CD4-positive, alpha-beta T cell treated with Interleukin-12 subunit alpha and Interleukin-12 subunit beta, for 1 hour (primary cell): ENCODE data around the gene CSMD2.

Experiments
- DNase-seq: peaks from one replicate; pipeline ENCODE4 v3.0.0-alpha.2; 2020

Gene CSMD2

DNA sequence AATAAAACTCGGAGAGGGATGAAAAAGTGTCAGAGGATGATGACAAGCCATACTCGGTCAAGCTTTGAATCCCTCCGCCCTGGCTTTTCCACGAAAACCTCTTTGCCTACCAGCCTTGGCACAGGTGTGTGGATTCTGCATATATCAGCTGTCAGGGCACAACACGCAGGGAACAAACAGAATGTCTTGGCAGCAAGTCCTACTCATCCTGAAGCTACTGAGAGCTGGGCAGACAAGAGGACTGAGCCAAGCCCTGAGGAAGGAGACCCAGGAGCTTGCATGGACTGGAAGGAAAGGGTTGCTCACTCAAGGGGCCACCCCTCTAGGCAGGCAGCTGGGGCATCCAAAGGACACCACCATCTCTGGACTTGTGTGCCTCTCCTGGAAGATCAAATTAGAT is 168.7 kb downstream of the CSMD2 start:
- DNase-seq = no peak

DNA sequence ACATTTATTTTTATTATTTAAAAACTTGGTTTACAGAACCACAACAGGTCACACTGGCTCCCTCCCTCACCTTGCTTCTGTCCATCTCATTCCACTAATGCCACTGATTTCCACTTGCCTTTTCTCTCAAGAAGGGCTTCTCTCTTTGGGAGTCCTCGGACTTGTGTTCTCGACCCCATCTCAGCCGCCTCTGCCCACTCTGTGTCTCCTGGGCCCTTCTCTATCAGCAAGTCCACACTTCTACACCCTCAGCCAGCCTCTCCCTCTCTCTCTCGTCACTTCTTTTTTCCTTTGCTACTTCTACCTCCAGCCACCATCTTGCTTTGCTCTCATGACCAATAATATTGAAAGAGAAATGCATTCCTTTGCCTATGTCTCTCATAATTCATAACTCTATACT is 171.7 kb downstream of the CSMD2 start:
- no peak for DNase-seq

DNA sequence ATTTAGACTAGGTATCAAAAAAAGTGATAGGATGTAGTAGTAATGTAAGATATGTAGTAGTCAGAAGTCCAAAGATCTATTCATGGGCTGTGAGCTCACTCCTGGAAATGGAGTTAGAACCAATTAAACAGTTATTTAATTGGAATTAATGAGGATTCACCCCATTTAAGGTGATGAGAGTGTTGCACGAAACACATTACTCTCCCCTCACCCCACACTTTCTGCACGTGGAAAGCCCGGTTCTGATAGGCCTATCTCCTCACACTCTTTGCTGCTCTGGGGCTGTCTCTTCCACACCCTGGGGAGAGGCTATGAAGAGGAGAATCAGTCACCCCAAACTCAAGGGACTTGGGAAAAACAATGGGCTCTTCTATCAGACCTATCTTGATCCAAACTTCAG is 174.7 kb downstream of the CSMD2 start:
- no peak for DNase-seq

DNA sequence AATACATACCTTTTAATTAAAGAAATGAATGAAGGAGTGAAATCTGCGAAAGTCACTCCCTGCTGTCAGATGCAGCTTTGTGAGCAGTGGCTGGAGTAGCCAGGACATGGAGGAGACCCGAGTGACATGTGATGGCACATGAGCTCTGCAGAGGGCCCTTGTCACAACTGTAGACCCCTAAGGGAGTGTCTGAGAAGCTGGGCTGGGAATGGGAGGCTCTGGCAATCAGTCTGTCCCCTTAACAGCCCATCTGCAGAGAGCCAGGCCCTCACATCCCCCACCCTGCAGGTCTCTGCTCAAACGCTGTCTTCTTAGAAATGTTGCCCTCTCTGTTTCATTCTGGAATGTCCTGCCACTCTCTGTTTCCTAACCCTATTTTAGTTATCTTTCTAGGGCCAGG is 176.9 kb downstream of the CSMD2 start:
- DNase-seq = no peak

DNA sequence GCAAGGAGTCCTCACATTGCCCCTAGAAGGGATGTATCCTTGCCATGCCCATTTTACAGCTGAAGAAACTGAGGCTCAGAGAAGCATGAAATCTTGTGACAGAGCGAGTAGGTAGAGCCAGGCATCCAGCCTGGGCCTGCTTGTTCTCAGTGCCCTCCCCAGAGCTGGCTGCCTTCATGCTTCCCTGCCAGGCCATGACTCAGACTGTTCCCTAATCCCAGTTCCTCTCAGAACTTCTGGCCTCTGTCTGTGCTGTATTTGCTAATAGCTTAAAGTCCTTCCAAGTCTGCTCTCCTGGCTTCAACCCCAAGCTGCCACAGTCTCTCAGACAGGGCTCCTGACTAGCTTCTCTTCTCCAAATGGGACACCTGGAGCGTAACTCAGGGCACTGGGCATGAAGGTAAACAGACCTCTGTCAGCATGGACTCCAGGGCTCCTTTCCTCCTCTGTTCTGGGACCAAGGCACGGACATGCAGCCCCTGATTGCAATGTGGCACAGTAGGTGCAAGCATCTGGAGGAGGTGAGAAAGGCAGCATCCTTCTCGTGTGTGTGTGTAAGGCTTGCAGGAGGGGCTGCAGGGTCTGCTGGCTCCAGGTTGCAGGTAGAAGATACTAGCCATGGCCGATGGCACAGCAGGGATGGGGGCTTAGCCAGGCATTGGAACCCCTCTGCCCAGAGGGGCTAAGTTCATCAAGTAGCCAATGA is 178.5 kb downstream of the CSMD2 start:
- DNase-seq = no peak

DNA sequence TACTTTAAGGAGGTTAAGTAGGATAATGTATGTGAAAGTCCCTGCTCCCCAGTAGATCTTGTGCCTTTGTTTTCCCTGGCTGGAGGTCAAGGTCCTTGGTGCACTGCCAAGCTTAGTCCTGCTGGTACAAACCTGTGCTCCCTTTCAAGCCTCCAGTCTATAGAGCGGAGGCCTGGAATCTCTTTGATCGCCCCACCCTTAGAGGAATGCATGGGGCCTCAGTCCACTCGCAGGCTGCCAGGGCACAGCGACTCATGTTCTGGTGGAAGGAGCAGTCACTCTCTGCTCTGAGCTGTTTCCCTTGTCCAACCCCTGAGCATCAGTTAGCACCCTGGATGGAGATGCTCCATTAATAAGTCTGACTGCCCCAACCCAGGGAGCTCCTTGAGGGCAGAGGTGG is 179.4 kb downstream of the CSMD2 start:
- no peak for DNase-seq

DNA sequence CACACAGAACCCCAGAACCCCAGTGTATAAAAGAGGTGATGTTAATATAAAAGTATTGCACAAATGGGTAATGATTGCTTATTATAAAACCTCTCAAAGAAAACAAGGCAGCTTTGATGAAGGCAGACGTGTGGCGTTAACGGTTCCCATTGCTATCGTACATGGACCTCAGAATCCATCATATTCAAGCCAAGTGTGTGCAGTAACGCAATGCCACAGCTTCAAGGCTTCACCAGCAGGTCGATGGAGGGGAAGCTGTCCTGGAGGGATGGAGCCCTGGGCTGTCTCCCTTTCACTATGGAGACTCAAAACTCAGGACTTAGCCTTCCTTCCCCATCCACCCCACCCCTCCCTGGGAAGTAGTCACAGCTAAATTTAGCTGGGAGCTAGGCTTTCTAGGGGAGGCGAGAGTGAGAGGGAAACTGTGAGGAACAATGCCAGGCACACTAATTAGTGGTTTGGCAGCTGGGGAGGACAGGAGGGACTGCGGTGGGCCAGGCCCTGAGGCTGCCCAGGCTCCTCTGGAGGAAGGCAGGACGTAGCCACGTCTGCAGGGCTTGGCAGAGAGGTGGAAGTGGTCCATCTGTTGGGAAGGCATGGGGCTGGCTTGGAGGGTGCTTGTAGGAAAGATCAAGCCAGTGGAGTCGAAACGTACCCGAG is 180.0 kb downstream of the CSMD2 start:
- no peak for DNase-seq

DNA sequence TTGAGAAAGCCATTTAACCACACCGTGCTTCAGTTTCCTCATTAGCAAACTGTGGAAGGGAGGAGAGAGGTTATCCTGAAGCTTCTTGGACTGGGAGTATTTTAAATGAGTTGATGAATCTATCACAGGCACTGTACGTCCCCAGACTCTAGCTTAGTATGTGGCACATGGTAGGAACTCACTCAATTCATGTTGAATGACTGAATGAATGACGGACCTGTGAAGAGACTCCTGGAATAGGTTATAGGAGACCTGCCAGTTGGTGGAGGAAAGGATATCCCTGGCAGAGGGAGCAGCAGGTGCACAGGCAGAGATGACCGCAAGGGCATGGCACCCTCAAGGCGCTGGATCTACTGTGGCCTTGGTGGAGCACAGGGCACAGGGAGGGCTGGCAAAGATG is 182.6 kb downstream of the CSMD2 start:
- DNase-seq = no peak

DNA sequence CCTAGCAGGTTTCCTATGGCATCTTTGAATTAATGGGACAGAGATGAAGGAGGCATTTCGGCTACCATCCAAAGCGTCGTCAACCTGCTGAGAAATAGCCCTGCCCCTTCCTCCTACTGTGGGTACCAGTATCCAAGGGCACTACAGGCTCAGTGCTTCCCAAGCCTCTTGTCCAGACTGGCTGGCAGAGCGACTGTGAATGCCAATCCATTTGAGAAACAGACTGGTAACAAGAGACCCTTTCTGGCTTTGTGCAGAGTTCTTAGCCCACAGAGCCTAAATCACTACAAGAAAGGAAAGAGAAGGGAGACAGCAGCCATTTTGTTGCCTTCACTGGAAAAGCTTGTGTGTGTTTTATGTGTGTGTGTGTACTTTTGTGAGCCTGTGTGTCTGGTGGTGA is 185.7 kb downstream of the CSMD2 start:
- no peak for DNase-seq

DNA sequence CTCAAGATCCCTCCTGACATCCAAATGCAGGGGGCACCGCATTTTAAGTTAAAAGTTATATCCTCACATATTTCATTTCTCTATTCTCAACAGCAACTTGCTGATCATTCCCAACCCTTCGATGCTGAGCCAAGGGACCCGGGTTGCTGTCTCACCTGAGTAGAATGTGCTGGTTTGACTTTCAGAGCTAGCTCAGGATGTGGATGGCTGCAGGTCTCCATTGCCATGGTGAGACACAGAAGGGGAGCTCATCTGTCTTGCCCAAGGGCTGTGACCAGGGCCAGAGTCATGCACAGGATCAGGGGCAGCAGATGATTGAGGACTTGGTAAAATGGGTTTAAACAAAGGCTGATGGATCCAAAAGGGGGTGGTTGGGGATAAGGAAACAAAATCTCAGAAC is 189.1 kb downstream of the CSMD2 start:
- DNase-seq = no peak

DNA sequence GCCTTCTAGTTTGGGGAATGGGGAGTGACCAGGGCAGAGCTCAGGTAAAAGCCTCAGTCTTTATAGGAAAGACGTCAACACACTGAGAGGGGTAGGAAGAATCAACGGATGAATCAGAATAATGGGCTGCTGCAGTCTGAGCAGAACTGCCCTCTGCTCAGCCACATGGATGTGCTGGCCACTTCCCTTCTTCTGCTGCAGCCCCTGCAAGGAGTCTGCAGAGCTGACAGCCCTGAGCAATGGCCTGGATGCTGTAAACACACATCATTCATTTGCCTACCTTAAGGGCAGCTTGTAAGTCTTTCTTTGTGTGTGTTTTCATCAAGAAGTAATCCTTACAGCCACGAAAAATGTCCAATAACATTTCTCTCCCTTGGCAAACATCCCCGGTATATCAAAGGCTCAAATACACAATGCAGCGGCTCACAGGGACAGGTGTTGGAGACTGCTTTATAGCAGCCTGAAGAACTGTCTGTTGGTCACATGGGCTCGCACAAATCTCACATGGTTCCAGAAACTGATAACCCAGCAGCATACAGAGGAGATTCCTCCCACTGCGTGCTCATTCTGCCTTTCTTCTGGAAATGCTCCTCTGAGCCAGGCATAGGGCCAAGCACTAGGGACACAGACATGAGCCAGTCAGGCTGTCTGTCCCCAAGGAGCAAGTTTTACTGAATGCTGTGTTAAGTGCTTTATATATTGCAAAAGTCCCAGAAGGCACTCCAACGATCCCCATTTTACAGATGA is 191.1 kb downstream of the CSMD2 start:
- DNase-seq = no peak

DNA sequence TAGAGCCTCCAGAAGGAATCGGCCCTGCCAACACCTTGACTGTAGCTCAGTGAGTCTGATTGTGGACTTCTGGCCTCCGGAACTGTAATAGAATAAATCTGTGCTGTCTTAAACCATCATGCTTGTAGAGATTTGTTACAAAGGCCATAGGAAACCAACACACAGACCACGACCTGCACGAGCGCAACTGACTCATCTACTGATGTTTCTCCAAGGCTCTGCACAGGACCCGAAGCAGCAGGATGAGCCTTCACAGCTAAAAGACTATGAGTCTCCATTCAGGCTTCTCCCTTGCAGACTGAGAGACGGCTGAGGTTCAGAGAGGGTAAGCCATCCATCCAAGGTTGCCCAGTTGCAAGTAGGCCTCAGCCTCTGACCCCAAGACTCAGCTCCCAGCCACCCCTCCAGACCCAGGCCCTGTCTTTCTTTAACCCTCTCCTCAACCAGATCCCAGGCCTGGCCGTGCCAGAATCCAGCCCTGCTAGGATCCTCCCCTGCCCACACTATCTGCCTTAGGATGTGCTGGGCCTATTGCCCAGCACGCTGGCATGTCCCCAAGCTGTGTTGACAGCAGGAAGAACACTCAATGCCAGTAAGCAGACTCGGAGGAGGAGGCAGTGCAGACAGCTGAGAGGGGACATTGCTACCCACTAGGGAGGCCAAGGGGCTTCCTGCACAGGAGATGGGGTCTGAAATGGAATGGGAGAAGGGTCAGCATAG is 192.2 kb downstream of the CSMD2 start:
- DNase-seq = no peak

DNA sequence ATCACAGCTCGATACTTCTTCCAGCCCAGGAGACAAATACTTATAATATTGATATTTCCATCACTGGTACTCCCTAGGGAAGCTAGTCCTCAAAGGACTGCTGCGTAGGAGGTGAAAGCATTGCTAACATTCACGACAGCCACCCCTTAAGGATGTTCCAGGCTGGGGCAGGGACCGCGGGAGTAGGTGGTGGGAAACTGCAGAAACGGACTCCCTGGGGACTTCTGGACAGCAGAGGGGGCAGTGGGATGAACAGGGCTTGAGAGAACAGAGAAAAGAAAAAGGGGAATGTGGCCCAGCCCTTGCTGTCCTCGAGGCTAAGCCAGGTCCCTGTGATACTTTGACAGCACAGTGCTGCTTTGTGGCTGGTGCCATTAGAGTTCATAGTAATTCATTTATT is 193.1 kb downstream of the CSMD2 start:
- DNase-seq = no peak

DNA sequence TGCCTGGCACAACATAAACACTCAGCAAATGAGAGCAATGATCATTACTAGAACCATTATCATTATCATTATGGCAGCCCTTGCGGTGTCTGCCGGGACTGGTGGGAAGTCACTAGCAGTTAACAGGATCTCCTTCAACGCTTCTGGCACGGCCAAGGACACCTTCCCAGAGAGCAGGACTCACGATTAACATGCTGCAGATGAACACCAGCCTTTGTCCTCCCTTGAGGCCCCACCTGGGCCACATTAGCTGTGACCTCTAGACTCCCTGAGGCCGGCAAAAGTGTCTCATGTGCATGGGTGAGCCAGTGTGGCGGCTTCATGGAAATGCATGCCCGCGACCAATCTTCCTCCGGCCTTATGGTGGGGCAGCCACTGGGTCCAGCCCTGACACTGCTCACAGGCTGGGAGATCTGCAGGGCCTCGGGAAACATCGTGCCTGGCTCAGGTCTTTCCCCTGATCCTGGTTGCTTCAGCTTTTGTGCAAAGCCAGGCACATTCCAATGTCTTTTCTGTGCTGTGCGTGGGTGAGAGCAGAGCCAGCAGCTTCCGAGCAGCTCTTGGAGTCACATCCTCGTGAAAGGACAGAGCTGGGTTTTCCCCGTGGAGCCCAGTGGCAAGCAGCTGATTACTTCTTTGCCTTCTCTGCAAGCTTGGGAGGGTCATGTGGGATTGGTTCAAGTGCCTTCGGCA is 193.9 kb downstream of the CSMD2 start:
- no peak for DNase-seq

DNA sequence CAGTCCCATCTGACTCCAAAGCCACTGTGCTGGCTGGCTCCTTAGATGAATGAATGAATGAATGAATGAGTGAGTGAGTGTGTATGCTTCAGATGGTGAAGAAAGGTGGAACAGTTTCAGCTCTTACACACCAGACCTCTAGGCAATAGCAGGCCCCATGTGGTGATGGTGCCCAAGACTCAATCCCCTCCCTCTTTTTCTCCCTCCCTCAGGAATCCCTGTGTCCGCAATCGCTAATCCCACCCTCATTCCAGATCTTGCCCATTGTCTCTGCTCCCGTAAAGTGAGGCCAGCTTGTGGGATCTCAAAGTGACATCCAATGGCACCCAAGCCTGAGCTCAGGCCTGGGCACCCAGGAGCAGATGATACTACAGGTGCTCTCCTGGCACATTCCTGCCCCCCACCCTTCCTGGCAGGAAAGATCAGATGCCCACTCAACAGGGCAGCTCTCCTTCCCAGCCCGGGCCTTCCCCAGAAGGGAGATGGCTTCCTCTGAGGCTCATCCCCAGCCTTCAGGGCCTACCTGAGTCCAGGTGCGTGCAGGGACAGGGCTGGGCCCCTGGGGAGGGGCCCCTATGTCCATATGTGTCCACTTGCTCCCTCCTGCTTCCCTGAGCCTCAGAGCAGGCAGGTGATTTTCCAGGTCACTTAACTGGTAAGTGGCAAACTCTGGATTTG is 194.7 kb downstream of the CSMD2 start:
- no peak for DNase-seq

DNA sequence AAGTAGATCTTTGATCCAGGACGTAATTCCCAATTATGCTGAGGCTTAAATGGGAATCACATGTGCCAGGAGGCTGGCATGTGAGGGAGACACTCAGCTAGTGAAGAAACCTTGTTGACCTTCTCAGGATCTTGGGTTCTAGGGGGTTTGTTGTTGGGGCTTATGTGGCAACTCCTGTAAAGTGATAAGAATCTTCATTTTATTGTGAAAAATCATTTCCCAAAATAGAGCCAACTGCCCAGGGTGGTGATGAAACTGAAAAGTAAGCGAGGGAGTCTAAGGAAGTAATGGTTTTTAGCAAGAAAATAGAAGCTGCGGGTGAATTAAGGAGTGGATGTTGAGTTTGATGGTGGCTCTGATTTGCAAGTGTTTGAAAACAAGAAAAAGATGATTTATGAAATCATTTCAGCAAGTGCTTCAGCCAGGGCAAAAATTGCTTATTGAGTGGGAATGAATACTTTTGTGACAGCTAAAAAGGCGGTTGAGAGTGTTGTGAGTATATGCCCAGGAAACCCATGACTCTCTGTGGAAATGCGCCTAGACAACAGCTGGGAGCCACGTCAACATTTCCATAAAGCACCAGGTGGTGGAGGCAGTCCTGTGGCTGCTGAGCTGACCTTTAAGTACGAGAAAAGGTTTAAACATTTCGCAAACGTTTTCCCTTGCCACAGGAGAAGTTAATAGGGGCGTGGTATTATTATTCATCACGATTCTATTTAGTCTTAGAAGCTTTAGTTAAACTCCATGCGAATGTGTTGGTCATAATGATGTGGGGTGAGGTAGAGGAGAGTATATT is 198.5 kb downstream of the CSMD2 start:
- DNase-seq = no peak

DNA sequence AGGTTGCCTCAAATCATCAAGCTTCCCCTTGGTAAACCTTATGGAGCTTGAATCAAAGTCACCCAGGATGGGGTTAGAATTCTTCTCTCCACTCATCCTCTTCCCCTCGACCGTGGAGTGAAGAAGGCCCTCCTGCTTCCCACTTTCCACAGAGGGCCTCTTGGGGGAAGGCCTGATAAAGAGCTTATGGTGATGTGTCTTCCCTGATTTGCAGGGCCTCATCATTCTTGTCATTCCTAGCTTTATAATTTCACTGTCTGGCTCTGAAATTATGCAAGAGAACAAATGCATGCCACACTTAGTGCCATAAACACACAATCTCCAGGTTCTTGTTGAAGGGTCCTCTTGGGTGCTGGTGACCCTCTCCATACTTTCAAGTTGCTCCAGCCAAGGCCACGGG is 199.9 kb downstream of the CSMD2 start:
- no peak for DNase-seq

DNA sequence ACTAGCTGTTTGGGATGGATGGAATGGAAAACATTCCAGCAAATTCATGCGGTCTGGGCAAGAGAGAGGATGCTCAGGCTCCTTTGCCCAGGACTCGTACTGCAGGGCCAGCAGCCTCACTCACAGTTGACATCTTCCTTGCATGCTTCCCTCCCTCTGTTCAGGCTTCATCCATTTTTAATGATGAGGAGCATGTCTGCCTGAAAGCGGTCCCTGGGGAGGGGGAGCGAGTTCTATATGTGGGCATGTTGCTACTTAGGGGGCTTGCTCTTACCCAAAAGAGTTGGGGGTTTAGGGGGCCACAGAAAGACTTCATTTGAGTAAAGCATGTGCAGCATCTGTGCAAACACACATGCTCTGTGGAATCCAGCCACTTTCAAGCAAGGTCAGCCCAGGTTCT is 203.0 kb downstream of the CSMD2 start:
- no peak for DNase-seq

DNA sequence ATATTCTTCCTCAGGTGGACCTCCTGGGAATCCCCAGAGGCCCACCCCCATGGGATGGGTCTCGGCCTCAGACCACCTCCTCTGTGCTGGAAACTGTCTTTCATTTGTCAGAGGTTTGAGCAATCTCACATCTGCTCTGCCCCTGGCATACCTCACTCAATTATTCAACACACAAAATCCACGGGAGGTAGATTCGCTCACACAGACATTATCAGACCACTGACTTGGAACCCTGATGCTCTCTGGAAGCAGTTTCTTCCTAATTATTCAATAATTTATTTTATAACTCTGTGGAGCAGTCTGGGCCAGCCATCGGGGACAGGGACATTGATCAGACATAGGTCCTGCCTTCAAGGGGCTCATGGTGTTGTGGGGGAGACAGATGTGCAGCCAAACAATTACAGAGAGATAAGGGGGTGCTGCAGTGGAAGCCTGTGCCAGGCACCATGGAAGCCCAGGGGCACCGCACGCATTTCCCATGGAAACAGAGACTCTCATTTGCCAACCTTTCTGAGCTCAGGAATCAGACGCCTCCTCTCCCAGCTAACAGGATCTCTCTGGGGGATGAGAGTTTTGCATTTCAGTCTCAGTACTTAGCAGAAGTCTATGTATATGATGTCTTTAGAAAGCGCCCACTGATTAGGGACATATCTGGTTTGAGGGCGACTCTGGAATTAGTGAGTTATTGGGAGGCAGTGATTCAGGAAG is 204.7 kb downstream of the CSMD2 start:
- no peak for DNase-seq

DNA sequence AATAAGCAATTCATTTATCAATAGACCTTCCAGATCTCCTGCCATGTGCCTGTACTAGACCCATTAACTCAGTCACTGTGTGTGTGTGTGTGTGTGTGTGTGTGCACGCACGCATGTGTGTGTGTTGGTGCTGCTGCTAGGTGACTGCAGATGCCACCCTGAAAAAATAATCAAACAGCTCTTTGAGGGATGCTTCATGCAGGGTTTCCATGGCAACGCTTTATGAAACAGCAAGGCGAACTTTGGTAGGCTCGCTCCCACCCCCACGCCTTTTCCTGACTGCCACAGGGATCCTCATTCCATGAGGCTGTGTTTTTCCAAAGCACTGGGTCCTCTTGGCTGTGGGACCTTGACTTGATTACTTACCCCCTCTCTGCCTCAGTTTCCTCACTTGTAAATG is 207.2 kb downstream of the CSMD2 start:
- no peak for DNase-seq

DNA sequence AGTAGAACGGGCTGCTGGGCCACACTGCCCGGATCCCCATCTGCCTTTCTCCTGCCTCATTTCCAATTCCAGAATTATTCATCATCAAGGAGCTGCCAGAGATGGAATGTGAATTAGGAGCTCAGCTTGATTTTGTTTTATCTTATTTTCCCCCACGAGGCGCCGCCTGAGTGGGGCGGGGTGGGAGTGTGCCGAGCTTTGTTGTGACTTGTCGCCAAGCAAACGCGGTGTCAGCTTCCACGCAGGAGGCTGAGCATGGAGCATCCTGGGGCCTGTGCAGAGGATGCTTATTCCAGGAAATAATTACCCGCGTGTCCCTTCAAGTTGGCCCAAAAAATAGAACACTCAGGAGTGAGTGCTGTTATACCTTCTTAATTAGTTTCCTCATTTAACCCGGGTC is 209.9 kb downstream of the CSMD2 start:
- no peak for DNase-seq
